HT1080 (cell line): ENCODE data around the gene CDH4. TPM values are rescaled to one million over a fixed set of nuclear protein-coding genes. Genes with fewer than 3 reads are reported as not detected.

Experiments
- DNase-seq: peaks from one replicate; pipeline ENCODE4 v3.0.0-alpha.2; 2015; ENCODE audit warnings: low read depth
- total RNA-seq: library from RNA; depleted of rRNA; stranded (reverse); fragments of >200 nt; shearing (Covaris generic); gene quantifications from 2 replicates; pipeline ENCODE4 v1.2.3, GENCODE V29; 2014

CDH4 gene
- total RNA-seq, 1 experiment from 2014 or later, result 10.8 TPM

DNA sequence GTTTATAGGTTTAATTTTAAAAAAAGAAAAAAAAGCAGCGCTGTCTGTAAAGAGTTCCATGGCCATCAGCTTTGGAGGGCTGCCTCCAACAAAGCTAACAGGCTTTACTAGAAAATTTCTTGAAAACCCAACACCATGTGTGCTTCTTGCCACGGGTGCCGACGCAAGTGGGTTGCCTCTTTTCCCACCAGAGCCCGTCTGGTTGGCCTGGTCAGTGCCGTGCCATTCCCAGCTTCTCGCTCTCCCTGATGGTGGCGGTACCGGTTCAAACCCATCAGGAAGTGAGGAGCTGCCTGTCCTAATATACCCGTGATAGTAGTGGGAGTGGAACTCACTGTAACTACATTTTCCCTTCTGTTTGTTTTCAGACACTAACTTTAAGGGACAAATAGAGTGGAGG is 73.7 kb downstream of the CDH4 start:
- DNase-seq, result no peak

DNA sequence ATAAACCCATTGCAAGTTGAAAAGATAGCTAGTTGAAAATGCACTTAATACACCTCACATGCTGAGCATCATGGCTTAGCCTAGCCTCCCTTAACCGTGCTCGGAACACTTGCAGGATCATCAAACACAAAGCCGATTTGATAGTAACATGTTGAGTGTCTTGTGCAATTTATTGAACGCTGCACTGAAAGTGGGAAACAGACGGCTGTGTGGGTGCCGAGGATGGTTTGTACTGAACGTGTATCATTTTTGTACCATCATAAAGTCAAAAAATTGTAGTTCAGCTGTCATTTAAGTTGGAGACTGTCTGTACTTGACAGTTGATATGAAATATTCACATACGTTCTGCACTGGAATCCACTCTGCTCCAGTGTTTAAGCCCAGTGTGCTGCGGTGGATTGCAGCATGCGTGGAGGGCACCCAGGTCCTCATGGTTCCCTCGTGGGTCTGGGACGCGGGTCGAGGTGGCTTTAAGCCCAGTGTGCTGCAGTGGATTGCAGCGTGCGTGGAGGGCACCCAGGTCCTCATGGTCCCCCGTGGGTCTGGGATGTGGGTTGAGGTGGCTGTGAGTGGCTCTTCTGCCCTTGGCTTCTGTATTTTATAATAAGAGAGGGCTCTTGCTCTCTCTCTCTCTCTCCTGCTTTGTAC is 77.0 kb downstream of the CDH4 start:
- DNase-seq, result no peak

DNA sequence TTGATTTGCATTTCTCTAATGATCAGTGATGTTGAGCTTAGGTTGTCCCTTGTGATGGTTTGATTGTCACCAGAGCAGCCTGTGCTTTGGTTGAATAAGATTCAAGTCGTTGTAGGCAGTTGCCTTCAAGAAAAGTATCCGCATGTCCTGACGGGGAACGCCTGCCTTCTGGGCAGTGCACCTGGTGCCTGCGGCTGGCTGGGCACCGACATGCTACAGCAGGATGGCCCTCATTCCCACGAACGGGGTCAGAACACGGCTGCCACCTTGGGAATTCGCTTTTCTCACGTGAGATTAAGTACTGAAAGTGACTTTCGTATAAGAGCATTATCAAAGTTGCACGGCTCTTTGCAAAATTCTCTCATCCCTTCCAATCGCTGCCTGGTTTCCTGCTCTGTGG is 78.4 kb downstream of the CDH4 start:
- DNase-seq, result no peak

DNA sequence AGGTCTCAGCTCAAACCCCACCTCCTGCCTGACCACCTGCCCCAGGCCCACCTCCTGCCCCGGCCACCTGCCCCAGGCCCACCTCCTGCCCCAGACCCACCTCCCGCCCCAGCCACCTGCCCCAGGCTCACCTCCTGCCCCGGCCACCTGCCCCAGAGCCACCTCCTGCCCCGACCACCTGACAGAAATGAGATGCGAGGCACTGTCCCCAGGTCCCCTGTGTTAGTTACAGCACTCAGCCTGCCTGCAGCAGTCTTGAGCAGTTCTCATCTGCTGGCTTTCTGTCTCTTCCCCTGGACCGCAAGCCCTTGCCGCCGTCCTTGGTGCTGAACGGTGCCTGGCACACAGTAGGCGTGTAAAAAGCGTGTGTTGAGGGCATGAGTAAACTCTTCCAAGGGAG is 79.5 kb downstream of the CDH4 start:
- DNase-seq, result no peak

DNA sequence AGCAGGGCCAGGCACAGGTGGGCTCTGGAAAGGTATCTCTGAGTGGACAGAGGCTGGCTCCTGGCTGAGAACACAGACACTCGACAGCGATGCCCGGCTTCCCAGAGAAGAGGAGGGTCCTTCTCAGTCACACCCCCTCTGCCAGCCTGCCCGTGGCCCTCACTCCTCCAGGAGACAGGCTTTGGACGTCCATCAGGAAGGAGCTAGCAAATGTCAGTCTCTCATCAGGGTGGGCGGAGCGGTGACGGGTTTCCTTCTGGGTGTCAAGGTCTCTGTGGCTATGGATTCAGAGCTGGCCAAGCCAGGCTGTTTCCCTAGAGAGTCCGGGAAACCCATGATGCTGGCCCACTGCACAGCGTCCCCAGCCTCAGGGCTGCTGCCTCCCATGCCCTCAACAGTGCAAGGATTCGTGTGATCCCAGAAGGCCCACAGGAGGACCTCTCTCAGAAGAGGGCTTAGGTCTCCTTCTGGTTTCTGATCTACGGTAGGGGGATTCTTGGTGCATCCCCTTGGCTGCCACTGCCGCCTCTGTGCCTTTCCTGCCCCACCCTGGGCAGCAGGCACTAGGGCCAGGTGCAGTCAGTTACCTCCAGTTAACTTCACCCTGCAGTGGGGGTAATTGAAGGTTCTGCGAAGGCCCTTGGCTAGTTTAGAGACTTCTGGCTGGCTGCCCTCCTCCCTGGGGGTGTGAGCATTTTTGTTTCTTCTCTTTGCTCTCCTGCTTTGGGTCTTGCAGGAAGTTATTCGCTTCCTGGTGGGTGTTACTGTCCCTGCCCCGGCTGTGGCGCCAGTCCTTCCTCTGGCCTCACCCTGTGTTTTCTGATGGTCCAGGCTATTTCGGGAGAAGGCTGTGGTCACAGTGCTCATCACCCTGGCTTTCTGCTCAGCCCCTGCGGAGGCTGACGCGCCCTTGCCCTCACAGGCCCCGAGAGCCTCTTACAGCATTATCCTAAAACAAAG is 80.2 kb downstream of the CDH4 start:
- DNase-seq, result peak; percentile 58

DNA sequence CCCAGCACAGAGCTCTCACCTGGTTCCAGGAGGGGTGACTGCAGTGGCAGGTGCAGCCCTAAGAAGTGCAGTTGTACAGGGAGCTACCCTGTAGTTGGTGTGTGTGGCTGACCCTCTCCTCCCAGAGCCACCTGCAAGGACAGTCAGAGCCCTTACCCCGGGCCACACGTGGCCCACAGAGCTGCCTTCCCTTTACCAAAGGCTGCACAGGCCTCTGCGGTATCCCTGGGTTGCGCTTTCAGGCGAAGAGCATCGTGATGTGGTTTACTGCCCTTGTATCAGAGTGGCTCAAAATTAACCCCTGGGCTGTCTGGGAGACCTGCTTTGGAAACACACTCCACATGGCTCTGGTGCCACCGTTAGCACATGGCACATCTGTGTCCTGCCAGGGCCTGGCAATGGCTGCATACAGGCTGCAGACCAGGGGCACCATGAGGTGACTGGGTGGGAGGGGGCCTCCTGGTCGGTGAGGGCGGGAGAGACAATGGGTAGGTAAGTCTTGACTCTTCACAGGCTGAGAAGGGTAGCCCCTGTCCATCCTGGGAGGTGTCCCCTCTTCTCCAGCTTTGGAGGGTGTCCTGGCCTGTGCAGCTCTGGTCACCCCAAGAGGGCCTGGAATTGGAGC is 81.5 kb downstream of the CDH4 start:
- DNase-seq, result no peak

DNA sequence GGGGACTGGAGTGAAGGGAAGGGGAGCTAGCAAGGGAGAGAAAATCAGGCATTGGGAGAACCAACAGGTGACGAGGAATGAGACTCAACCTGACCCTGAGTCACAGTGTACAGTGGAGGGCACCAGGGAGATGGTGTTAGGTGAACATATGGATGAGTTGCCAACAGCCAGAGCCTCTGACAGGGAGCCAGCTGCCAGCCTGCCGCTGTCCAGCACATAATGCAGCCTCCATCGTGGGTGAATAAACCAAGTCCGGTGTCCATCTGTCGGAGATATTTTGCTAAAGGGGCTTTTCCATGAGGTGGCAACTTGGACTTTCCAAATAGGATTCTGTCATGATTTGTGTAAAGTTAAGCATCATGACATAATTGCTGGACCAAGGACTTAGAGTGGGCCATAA is 88.1 kb downstream of the CDH4 start:
- DNase-seq, result no peak

DNA sequence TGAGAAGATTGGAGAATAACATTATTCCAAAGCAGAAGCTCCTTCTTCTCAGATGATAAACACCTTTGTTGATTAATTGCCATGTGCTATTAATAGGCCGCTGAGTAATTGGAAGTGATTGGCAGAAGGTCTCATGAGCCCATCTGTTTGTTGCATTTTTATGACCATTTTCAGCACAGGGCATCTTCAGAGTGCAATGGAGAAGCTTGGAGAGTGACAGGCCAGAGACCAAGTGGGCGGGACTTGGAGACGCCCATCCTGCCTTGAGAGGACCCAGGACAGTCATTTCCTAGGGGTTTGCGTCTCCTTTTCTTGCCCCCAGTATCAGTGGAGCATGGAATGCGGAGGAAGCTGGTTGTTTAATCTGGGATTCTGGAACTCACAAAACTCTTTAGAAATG is 89.5 kb downstream of the CDH4 start:
- DNase-seq, result no peak

DNA sequence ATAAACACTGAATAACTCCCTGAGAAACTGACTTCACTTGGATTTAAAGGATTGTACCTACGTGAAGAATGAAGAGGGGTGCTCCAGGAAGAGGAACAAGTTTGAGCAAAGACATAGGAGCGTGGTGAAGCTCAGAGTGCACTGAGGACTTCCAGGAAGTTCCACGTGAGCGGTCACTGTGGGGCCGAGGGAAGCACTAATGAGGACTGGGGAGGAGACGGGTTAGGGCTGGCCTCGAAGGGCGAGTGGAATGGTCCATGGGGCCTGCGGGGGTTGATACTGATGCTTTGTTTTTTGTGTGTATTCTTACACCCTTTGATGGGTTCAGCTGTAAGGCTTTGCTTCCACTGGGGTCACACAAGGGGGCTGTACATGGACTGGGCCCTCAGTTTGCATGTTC is 91.9 kb downstream of the CDH4 start:
- DNase-seq, result no peak

DNA sequence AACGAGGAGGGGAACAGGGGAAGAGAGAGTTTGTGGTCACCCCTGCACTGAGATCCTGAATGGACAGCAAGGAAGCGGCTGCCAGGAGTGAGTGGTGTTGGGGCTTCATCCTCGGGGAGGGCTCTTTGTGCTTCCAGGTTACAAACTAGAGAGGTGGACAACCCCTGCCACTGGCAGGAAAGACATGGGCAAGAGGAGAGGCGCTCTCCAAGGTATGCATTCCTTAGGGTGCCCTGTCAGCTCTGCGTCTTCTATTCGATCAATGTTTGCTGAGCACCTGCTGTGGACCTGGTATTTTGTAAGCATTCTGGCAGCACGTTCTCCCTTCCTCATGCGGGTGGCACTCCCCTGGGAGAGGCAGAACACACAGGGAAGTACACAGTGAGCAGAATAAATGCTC is 93.6 kb downstream of the CDH4 start:
- no peak for DNase-seq

DNA sequence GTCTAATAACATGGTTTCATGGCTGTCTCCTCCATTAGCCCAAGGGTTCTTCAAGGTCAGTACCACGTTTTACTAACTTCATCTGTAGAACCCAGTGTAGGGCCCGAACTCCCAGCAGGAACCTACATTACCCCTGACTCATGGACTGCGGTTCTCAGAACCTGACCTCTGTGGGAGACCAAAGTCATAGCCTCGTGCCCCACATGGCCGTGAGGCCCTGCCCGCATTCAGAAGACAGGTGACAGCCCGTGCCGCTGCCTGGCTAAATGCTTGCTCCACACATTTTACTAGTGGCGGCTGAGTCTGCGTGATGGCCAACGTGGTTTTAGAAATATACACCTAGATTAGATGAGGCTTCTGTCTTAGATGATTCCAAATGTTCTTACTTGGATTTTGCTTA is 94.9 kb downstream of the CDH4 start:
- DNase-seq, result peak; percentile 38

DNA sequence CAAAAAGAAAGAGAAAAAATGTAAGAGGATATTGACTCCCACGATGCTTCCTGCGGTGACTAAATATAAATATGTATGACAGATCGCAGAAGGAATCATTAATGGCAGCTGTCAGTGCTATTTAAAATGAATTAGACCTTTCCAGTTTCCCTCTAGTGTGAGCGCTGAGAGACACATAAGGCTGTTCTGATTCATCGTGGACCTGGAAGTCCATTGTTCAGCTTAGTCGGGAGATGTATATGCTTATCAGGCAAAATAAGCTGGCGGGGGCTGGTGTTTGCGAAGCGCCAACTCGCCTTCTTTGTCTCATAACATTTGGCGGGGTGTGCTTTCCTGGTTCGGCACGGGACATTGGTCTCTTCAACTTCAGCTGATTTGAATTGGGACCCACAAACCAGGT is 95.4 kb downstream of the CDH4 start:
- peak; percentile 5 for DNase-seq

DNA sequence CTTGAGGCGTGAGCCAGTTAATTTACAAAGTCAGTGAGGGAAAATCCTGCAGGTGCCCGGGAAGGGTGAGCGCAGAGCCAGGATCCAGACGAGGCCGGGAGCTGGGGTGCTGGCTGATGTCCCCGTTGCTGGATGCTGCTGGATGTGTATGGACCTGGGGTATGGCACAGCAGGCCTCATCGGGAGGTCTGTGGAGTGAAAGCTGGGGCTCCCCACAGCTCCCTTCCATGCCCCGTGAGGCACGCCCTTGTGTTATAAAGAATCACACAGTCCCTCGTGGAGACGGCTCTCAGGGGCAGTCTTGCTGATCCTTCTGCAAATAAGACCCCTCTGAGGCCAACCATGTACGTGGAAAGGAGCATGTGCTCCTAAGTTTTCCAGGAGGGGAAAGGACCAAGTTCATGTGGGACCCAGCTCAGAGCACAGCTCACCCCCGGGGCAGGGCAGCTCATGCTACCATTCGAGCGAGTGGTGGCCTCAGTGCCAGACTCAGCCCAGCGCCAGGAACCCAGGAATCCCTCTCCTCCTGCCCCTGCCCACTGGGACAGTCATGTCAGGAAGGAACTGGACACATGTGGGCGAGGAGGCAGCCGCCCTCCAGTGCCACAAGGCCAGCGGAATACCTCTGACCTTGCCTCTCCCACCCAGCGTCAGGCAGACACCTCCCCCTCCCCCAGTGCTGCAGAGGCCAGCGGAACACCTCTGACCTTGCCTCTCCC is 97.5 kb downstream of the CDH4 start:
- DNase-seq, result no peak

DNA sequence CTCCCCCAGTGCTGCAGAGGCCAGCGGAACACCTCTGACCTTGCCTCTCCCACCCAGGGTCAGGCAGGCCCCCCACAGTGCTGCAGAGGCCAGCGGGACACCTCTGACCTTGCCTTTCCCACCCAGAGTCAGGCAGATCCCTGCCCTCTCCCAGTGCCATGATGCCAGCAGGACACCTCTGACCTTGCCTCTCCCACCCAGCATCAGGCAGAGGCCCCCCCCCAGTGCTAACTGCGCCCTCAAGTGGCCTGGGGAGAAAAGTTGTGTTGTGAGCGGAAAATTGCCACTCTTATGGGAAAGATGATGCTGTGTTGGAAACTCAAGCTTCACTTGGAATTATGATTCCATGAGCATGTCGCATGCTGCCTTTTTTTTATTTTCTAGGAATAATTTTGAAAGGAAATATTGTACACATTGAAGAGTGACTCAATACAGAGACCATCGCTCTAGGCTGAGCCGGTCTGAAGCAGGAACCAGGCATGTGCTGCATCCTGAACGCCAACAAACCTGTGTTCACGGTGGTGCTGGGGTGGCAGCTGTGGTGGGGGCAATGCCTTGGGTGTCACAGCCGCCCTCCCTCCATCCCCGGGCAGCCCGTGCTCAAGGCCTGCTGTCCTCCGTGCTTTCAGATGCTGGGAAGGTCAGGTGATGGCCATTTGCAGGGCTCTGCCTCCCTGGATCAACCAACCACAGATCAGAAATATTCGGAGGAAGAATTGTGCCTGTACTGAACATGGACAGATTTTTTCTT is 98.6 kb downstream of the CDH4 start:
- no peak for DNase-seq

DNA sequence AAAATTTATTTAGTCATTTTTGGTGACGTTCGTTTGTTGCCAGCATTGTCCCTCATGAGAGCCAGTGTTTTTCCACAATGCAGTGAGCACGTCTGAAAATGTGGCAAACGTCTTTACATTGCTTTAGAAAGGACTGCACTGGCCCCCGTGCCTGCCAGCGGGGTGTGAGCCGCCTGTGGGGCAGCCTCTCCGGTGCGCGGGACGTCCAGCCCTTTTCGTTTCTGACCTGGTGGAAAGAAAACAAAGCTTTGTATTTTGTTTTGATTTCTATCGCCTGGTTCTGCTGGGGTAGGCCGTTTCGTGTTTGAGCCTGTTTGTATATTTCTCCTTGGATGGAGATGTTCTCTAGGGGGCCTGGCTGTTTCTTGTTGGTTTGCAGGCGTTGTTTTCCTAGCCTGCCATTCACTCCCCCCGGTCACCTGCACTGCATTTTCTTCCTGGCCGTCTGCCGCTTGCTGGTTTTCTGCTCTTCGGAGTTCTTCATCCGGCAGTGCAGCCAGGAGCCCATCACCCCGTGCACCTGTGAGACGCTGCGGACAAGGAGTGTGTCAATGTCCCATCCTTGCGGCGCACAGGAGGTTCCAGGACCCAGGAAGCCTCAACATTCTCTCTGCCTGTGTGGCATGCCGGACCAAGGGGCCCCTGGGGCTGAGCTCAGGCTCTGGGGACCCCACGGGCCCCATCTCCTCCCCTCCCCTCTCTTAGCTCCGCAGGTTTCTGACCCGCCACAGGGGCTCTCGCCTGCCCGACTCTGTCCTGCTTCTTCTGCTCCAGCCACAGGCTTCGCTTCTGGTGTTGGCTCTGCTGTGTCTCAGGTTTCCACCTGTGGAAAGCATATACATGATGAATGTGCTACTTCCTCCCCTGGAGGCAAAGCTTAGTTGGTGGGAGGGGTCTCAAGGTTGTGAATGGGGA is 100.5 kb downstream of the CDH4 start:
- DNase-seq, result no peak

DNA sequence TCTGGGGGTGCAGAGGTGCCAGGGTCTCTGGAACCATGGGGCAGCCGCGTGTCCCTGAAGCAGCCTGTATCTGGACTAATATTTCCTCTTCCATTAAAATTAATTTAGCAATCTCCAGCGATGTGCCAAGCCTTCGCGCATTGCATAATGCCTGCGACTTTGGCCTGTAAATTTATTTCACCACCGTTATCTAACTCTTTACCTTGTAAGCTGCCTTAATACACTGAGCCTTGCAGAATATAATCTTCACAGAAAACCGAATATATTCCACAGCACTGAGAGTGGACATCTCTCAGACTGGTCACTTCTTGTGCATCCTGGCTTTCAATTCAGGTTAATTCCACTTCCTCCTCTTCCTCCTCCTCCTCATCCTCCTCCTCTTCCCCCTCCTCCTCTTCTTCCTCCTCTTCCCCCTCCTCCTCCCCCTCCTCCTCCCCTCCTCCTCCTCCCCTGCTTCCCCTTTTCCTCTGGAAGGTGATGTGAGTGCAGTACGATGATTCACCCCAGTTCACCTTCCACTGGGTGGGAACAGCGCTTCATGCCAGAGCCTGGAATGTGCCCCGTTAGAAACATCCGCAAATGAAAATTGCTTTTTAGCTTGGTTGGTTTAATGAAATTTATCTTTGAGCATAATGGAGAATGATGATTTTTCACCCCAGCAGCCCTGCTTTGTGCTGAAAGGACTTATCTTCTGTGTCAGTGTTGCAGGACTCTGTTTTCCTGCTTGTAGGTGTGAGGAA is 101.4 kb downstream of the CDH4 start:
- DNase-seq, result peak; percentile 75

DNA sequence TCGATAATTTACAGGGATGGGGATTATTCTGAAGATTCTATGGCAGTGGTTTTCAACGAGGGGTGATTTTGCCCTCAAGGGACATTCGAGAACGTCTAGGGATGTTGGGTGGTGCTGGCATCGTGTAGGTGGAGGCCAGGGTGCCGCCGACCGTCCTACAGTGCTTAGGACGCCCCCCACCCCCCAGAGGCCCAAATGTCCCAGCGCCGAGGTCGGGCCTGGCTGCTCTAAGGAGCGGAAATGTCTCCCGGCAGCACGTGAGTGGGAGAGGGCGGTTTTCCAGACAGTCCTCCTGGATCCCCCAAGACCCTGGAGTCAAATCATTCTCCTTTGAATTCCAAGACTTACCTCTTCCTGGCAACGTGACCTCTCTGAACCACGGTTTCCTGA is 101.9 kb downstream of the CDH4 start:
- no peak for DNase-seq

DNA sequence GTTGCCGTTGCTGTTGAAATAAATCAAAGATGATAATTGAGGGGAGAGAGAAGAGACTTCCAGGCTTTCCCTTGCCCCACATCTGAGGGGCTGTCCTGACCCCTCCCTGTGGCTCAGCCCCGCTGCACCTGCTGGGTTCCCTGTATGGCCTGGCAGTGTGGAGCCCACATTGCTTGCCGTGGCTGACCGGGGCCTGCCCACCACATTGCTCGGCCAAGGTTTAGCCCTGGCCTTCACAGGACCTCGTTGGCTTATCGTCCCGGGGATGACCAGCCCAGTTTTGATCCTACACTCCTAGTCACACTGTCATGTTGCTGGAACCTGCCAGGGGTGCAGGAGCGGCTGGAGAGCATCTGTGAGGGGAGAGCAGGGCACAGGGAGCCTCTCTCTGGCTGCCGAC is 102.4 kb downstream of the CDH4 start:
- DNase-seq, result no peak

DNA sequence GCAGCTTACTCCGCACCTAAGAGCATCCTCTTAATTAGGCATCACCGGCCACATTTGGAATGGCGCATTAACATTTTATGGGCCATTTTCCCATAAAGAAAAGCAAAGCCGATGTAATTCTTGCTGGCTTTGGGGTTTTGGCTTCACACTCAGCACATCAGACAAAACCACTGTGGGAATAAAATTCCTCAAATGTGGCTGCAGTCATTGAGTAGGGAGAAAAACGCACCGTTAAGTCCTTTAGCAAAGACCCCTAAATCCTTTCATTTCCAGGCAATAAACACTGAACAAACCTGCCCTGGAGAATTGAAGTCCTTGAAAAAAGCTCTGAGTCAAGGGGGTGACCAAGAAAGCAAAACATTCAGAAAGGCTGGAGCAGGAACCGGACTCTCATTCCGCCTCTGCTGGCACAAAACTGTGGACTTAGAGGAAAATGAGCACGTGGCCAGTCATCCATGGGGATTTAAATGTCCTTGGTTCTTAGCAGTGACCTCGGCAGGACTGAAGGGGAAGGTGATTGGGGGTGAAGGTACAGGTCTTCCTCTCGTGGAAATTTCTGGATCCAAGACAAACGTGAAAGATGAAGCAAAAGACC is 102.9 kb downstream of the CDH4 start:
- DNase-seq, result no peak
